Left forelimb (tissue), 1 donor: ENCODE measurements around the gene UNC13C.

ENCODE experiments used
- DNase-seq: peaks from one replicate; pipeline ENCODE4 v3.0.0-alpha.2; 2018; ENCODE audit warnings: low spot score

The UNC13C gene

DNA sequence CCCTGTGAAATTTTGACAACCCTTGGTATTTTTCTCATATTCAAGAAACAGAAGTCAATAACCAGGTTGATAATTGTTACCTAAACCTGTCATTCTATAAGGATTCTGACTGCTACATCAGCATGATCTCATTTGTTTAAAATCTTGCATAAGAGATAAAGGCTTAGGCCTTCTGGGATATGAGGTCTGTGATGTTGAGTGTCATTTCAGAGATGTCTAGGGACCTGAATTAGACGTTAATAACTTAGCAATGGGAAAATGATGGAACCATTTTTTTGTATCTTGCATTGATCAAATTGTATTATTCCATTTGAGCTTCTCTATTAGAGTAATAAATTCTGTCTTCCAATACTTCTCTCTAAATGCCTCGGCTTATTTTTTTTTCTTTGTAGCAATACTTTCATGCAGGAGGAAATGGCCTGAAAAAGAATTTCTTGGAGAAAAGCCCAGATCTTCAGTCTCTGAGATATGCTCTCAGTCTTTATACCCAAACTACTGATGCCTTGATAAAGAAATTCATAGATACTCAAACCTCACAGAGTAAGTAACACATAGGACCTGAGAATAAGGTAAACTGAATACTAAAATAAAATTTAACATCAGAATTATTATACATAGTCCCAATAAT lies 589.3 kb downstream of the UNC13C start:
- no peak for DNase-seq

GRCh38 chr15:54568381-54568780 lies 590.1 kb downstream of the UNC13C start:
- DNase-seq, result no peak

DNA sequence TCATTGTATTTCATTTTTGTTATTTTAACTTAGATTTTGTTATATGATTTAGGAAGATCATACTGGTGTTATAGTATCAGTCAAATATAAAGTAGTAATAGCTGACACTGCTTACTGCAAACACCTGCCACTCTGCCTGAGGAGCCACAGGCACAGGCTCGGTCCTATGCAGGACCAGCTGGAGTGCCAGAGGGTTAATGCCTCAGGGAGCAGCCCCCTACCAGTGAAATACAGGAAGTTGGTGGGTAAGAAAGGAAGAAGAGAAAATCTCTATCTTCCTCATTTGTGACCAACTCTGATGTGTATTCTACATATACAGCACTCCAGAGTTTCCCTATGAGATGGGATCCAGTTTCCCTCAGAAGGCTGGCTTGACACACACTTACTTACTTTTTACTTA lies 593.3 kb downstream of the UNC13C start:
- no peak for DNase-seq

GRCh38 chr15:54575586-54575985 lies 597.3 kb downstream of the UNC13C start:
- no peak for DNase-seq

GRCh38 chr15:54576298-54576935 lies 598.2 kb downstream of the UNC13C start:
- no peak for DNase-seq

DNA sequence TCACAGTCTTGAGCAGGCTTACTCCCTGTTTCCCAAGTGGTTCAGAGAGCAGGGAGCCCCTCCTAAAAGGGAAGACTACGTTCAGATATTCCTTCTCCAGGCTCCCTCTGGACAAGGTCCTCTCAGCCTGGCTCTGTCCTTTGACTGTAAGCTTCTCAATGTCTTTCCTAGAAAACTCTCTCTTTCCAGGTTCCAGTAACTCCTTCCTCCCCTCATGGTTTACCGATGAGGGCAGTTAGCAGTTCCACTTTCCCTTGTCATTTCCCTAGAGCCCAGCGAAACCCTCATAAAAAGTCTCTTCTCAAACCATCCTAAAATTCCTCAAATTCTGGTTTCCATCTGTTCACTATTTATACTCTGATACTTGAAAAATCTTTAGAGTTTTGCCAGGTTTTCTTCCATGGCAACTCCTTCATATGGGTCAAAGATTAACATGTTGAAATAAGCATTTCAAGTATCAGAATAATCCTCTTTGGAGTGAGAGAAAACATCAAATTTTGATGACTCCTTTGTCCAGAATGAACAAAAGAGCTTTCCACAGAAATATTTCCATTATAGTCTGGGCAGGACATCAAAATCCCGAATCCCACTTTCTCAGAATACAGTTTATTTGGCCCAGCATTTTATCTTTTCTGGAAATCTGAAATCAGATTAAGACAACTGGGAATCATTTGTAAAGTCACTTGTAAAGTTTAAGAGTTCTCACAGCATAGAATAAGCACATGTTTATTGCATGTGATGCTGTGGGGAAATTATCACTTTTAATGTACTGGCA lies 599.4 kb downstream of the UNC13C start:
- no peak for DNase-seq

- no peak for DNase-seq
Measured at GRCh38 chr15:54579855-54580254, 601.6 kb downstream of the UNC13C start.

- DNase-seq, result no peak
Measured at GRCh38 chr15:54580643-54581042, 602.4 kb downstream of the UNC13C start.

- no peak for DNase-seq
Measured at GRCh38 chr15:54582863-54583643, 604.8 kb downstream of the UNC13C start.

DNA sequence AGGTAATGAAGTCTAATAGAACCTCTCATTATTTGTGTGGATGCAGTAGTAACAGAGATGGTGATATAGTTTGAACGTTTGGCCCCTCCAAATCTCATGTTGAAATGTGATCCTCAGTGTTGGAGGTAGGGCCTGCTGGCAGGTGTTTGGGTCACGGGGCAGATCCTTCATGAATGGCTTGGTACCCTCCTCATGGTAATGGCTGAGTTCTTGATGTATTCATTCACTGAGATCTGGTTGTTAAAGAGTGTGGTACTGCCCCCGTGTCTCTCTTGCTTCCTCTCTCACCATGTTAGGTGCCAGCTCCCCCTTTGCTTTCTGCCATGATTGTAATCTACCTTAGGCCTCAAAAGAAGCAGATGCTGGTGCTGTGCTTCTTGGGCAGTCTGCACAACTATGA lies 606.8 kb downstream of the UNC13C start:
- no peak for DNase-seq

DNA sequence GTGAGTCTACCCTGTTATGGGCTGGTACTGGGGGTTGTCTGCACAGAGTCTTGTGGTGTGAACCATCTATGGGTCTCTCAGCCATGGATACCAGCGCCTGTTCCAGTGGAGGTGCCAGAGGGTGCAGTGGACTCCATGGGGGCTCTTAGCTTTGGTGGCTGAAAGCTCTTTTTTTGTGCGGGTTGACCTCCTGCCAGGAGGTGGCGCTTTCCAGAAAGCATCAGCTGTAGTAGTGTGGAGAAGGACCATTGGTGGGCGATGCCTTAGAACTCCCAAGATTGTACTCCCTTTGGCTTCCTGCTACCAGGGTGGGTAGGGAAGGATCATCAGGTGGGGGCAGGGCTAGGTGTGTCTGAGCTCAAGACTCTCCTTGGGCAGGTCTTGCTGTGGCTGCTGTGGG lies 615.9 kb downstream of the UNC13C start:
- no peak for DNase-seq

DNA sequence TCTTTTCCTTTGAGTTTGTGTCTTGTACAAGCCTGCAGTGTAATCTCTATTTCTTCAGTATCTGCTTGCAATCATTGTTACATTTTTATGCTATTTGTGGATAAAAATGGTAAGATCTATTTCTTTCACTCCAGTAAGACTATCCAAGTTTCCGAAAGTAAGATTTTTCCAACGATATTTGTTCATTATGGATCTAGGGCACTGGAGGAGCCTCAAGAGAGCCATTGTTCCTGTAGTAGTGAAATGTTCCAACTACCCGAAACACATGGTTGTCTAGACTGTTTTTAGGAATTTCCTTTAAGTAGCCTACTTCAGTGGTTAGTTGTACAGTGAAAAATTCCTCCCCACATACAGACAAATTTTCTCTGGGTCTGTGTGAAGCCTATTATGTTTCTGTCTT lies 621.1 kb downstream of the UNC13C start:
- no peak for DNase-seq

GRCh38 chr15:54605043-54605442 lies 626.8 kb downstream of the UNC13C start:
- no peak for DNase-seq

- DNase-seq, result no peak
Measured at GRCh38 chr15:54605556-54605955, 627.3 kb downstream of the UNC13C start.

- no peak for DNase-seq
Measured at GRCh38 chr15:54608876-54609835, 630.9 kb downstream of the UNC13C start.

GRCh38 chr15:54618120-54618519 lies 639.9 kb downstream of the UNC13C start:
- DNase-seq, result no peak

- DNase-seq, result no peak
Measured at GRCh38 chr15:54619180-54619579, 640.9 kb downstream of the UNC13C start.

- DNase-seq, result no peak
Measured at GRCh38 chr15:54620916-54621315, 642.7 kb downstream of the UNC13C start.

GRCh38 chr15:54636147-54636546 lies 657.9 kb downstream of the UNC13C start:
- no peak for DNase-seq

DNA sequence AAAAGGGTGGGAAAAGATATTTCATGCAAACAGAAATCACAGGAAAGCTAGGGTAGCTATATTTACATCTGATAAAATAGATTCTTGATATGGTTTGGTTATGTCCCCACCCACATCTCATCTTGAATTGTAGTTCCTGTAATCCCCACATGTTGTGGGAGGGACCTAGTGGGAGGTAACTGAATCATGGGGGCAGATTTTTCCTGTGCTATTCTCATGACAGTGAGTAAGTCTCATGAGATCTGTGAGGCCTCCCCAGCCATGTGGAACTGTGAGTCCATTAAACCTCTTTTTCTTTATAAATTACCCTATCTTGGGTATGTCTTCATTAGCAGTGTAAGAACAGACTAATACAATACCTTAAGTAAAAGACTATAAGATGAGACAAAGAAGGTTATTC lies 660.4 kb downstream of the UNC13C start:
- no peak for DNase-seq

DNA sequence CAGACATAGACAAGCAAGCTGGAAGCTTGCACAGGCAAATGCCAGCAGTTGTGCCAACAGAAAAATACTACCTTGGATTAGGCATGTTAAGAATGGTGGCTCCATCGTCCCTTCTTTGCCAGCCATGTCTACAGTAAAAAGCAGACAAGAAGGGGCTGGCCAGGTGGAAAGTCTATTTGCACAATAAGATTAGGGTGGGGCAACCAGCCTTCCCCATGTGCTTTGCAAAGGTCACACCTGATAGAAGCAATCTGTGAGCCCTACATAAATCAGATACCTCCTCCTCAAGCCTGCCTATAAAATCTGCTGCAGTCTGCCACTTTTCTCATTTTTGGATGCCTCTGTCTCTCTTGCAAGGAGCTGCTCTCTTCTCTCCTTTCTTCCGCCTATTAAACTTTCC lies 662.6 kb downstream of the UNC13C start:
- DNase-seq, result no peak
